GM20000 (cell line): ENCODE results near the gene ABHD10.

Source experiments
- DNase-seq: peaks from one replicate; pipeline ENCODE4 v3.0.0; 2012; ENCODE audit warnings: low spot score
- TF ChIP-seq, protein P1 (sequence below): IDR thresholded peaks from 2 replicates; pipeline ENCODE4 v1.5.1; 2012; ENCODE audit warnings: mild to moderate bottlenecking, control low read depth; ENCODE audit errors: extremely low read depth, missing control alignments

Gene ABHD10

DNA sequence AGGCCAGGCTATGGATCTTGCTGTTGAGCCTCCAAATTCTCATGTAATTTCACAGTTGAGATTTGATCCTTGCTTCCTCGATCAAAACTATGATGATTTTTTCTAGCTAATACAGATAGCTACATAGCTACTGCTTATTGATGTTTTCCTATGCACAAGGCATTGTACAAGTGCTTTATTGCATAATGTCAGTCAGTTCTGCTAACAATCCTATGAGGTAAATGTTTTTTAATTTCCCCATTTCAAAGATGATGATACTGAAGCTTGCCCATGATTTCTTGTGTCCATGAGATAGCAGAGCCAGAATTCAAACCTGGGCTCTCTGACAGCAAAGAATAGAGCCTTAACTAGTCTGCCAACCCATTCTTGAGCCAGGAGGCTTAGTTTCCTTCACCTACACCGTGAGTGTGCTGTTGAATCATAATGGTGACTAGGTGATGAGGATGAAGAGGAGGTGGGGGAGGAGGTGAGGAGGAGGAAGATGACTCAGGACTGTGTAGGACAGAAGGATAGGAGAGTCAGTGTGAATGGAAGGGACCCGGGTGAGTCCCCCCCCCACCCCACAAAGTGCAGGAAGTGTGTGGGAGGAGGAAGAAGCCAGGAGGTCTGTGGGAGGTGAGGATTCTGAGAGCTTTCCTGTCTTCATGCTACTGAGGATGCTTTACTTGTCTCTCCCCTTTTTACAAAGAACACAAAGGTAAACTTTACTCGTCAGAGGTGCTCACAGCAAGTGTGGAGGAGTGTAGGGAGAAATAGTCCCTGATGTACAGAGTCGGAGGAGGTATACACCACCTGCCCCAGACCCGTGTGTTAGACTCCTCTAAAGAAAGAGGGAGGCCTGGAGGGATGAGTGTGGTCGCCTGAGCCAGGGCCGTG lies 23.5 kb downstream of the ABHD10 start:
- no peak for DNase-seq
- TF ChIP-seq, protein P1, sequence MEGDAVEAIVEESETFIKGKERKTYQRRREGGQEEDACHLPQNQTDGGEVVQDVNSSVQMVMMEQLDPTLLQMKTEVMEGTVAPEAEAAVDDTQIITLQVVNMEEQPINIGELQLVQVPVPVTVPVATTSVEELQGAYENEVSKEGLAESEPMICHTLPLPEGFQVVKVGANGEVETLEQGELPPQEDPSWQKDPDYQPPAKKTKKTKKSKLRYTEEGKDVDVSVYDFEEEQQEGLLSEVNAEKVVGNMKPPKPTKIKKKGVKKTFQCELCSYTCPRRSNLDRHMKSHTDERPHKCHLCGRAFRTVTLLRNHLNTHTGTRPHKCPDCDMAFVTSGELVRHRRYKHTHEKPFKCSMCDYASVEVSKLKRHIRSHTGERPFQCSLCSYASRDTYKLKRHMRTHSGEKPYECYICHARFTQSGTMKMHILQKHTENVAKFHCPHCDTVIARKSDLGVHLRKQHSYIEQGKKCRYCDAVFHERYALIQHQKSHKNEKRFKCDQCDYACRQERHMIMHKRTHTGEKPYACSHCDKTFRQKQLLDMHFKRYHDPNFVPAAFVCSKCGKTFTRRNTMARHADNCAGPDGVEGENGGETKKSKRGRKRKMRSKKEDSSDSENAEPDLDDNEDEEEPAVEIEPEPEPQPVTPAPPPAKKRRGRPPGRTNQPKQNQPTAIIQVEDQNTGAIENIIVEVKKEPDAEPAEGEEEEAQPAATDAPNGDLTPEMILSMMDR: no peak

DNA sequence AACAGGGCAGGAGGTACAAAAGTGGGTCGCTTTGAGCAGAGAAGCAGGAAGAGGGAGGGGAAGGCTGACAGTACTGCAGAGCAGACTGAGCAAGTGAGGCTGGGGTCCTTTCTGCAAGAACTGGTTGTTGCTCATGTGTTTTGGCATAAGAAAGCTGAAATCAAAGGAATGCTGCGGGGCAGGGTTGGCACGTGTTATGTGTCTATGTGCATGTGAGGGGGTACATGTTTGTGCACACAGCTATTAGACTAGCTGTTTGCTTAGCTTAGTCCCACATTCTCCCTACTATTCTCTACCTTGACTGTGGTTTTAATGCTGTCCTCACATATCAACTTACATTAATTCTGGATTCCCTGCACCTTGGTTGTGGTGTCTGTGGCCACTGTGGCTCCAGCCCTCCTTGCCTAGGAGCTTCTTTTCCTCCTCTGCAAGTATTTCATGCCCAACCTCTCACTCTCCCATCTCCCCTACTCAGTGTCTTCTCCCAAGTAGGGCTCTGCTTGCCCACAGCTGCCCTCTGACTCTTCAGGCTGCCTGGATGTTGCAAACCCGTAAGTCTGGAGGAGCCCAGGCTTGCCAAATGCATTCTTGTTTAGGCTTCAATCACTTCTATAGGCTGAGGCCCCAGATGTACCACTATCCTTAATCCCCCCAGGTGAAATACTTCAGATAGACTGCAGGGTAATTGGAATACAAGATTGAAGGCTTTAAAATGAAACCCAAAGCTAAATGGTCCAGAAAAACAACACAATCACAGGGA lies 24.7 kb downstream of the ABHD10 start:
- TF ChIP-seq, protein P1: no peak
- no peak for DNase-seq

DNA sequence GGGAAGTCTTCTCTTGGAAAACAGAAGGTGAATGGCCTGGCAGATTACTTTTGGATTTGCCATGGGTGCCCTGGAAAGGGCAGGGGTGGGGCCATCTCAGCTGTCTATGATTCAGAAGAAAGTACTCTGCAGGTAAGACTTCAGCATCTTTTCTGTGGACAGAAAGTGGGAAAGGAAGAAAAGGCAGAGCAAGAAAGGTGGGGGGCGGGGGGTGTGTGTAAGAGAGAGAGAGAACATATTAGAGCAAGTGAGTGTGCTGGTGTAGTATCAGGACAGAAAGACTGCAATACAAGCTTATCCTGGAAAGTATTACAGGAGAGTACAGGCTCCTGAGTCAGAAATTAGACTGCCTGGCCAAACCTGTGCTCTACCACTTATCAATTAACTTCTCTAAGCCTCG lies 25.4 kb downstream of the ABHD10 start:
- TF ChIP-seq, protein P1: no peak
- DNase-seq: no peak

DNA sequence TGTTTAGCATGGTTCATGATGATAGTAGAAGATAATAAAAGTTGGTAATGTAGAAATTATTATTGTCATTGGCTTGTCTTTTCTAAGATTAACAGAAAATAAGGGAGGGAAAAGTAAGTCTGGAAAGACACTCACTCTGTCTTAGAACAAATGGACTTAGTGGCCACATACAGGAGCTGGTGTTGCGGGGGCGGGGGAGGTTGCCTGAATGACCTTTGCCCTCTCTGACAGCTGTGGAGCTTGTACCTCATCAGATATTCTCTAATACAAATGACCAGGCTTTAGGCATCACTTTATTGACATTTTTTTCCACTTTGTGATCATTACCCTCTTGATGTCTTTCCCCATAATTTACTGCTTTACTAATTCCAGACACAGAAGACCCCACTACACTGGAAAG lies 25.8 kb downstream of the ABHD10 start:
- TF ChIP-seq, protein P1: no peak
- DNase-seq: no peak

DNA sequence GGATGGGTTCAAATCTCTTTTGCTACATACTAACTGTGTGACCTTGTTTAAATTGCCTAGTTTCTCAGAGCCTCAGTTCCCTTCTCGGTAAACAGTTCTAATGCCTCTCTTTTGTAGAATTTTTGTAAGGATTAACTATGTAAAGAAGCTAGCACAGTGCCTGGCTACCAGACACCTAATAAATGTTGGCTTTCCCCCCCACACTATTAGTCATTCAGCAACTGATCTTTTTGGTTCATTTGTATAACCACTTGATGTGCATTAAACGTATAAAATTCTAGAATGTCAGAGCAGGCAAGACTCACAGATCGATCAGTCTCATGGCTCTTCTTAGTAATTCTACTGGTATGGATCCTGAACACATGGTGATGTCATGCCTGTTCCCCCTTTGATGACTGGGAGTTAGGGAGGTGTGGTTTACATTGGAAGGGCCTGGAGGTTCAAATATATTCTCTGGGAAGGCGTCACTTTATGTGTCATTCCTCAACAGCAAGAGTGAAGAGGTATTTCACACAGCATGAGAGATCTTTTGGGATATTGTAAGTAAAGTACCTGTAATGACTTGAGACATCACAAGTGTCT lies 26.4 kb downstream of the ABHD10 start:
- TF ChIP-seq, protein P1: no peak
- no peak for DNase-seq

DNA sequence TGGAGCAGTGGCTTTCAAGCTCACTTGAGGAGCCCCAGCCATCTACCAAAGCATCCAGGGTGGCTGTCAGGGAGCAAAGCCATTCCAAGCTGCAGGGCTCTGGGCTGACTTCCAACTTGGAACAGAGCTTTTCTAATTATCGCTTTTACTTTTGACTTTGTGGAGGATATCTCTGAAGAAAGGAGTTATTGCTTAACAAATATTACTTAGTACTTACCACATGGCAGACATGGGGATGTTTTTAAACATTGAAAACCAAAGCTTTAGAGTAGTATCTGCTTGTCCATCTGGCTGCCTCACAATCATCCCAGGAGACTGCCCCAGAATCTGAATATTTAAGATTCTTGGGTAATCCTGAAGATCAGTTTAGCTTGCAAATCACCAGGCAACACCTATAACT lies 28.8 kb downstream of the ABHD10 start:
- TF ChIP-seq, protein P1: no peak
- DNase-seq: no peak

DNA sequence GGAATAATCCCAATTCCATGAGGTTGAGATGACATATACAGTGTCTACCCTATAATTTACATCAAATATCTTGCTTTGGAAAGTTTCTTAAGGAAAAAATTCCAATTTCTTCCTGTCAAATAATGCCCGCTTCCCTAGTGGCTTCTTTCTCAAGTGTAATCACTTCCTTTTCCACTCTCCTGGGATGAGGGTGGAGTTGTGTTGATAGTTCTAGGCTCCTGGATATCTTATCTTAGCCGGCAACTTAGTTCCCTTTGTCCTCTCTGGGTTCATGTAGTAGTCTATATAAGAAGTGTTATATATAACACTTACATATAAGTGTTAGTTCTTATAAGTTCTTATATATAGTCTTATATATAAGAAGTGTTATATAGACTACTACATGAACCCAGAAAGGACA lies 30.8 kb downstream of the ABHD10 start:
- DNase-seq: no peak
- TF ChIP-seq, protein P1: no peak
